NCI-H1417 (cell line): ENCODE results near the gene JPT1.
A peak's percentile ranks its signal among the peaks of the same experiment; 100 is the strongest.
"Not testable (repeated sequence)": the region's sequence is repeated elsewhere in the genome, so short reads cannot be mapped to it uniquely, and the experiment has no call there.

ENCODE experiments used
- DNase-seq, 3 experiments: peaks; one replicate each; lab custom pipeline; 2025; lab: John Stamatoyannopoulos, UW

Gene JPT1

GRCh38 chr17:75158480-75158879 is 4.2 kb upstream of the JPT1 start:
- not testable (repeated sequence) for DNase-seq

DNA sequence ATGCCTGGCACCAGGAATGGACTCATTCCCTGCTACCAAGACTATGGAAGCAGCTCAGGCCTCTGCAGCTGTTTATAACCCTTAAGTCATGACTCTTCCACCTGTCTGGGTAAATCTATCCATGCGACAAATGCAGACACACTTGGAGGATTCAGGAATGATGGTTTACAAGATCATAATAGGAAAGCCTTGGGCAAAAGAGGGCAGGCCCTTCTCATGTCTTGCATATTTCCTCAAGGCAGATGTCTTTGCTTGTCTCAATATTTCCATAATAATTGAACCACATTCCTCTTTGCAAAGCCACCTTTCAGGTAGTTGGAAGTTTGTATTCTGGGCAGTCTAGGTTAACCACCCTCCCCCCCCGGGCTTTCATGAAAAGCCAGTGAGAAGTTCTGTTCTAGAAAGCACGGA is 884 bp upstream of the JPT1 start:
- DNase-seq = no peak

DNA sequence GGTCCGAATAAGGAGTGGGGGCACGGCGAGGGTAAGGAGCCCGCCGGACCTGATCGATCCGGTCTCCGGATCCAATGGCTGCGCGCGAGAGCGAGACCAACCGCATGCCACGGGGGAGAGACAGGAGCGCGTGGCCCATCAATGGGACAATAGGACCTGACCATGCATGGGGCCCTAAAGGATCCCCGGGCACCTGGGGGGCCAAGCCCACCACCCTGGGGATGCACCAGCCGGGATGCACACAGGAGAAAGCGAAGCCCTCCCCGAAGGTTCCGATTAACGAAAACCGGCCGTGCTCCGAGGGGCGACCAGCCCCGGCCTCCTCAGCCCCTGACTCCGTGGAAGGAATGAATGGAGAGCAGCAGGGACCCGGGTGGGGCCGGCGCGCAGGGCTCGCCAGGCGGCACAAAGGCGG is 525 bp downstream of the JPT1 start:
- DNase-seq = peak in 1 of 3 experiments; percentile 73

- DNase-seq = peak; percentile 39 to 72 (median 57)
These were observed 1.2 kb downstream of the JPT1 start for GRCh38 chr17:75152922-75153779.

- DNase-seq = no peak
These were observed 1.8 kb downstream of the JPT1 start for GRCh38 chr17:75152523-75152921.

GRCh38 chr17:75151930-75152329 is 2.4 kb downstream of the JPT1 start:
- peak in 1 of 3 experiments; percentile 11 for DNase-seq

GRCh38 chr17:75147878-75148546 is 6.3 kb downstream of the JPT1 start:
- no peak for DNase-seq

DNA sequence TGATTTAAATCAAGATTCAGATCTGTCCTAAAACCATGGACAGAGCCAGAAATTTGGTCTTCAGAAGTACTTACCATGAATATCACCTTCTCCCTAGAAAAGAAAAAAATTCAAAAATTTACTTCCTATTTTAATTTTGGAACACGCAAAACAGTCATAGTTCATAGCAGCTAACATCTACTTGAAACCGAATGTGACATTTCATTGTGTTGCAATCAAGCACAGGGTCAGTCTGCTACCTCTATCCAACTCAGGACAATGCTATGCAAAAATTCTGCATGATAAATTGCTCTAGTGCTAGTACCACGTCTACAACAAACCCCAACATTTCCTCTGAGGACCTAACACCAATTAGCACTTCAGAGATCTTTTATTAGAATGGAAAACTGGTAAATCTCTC is 7.7 kb downstream of the JPT1 start:
- no peak for DNase-seq

DNA sequence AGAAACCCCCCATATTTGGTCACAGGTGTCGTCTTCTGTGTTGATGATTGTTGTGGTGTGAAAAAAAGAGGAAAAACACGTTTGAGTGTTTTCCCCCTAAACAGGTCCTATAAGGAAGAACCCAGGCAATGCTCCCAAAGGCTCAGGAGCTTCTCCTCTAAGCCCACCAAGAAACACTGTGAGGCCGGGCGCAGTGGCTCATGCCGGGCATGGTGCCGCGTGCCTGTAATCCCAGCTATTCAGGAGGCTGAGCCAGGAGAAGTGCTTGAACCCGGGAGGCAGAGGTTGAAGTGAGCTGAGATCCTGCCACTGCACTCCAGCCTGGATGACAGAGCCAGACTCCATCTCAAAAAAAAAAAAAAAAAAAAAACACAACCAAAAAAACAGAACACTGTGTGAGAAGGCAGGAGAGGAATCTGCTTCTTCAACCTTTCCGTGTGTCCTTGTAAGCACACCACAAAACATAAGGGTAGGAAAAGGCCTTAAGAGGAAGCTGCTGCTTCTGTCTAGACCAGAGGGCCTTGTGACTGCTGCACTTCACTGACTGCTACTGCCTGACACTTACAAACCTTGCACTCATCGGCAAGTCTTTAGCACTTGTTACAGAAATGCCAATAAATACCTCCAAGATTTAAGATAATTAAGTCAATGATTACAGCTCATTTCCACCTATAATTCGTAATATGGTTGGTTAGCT is 9.3 kb downstream of the JPT1 start:
- no peak for DNase-seq

DNA sequence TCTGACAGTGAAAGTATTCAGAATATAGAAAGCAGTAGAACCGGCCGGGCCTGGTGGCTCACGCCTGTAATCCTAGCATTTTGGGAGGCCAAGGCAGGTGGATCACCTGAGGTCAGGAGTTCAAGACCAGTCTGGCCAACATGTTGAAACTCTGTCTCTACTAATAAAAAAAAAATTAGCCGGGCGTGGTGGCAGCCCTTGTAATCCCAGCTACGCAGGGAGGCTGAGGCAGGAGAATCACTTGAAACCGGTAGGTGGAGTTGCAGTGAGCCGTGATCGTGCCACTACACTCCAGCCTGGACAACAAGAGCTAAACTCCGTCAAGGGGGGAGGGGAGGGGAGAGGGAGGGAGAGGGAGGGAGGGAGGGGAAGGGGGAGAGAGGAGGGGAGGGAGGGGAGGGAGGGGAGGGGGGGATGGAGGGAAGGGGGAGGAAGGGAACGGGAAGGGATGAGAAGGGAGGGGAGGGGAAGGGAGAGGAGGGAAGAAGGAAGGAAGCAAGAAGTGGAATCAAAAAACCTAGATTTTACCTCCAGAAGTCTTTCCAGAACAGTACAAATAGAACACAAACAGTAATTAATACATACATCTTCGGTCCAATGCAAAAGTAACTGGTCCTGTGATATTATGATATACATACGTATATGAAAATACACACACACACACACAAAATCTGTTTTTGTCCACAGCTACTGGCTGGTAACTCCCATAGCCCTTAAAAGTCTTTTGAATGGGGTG is 11.9 kb downstream of the JPT1 start:
- DNase-seq = peak in 1 of 3 experiments; percentile 5

- no peak for DNase-seq
These were observed 15.8 kb downstream of the JPT1 start for GRCh38 chr17:75138519-75138918.

DNA sequence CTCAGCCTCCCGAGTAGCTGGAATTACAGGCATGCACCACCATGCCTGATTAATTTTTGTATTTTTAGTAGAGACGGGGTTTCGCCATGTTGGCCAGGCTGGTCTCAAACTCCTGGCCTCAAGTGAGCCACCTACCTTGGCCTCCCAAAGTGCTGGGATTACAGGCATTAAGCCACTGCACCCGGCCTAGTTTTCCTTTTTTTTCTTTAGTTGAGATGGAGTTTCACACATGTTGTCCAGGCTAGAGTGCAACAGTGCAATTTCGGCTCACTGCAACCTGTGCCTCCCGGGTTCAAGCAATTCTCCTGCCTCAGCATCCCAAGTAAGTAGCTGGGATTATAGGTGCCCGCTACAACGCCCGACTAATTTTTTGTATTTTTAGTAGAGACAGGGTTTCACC is 16.6 kb downstream of the JPT1 start:
- DNase-seq = not testable (repeated sequence)

DNA sequence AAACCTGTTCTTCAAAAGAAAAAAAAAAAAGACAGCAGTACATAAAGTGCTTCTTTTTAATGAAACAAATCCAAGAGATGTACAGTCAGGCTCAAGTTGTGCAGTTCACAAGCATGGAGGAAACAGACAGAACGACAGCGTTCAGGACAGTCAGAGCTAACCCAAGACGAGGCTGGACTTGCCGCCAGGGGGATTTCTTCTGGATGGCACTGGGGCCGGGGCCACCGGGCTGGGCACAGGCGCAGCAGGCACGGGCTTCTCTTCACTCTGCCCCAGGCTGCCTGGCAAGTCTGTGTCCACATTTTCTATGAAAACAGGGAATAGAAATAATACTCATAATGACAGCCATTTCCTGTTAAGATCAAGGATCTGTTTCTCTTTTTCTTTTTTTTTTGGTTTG is 18.4 kb downstream of the JPT1 start:
- no peak for DNase-seq

GRCh38 chr17:75135452-75135851 is 18.9 kb downstream of the JPT1 start:
- no peak for DNase-seq

DNA sequence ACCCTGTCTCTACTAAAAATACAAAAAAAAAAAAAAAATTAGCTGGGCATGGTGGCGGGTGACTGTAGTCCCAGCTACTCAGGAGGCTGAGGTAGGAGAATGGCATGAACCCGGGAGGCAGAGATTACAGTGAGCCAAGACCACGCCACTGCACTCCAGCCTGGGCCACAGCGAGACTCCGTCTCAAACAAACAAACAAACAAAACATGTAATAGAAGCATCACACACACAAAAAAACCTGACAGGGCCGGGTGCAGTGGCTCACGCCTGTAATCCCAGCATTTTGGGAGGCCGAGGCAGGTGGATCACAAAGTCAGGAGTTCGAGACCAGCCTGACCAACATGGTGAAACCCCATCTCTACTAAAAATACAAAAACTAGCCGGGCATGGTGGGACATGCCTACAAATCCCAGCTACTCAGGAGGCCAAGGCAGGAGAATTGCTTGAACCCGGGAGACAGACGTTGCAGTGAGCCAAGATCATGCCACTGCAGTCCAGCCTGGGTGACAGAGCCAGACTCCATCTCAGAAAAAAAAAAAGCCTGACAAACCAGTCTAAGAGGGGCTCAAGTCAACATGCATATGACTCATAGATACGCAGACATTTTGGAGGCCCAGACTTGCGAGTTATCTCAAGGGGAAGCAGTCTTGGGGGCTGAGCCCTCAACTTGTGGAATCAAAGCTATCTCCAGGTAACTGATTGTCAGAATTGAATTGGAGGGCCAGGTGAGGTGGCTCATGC is 20.5 kb downstream of the JPT1 start:
- DNase-seq = not testable (repeated sequence)

GRCh38 chr17:75133001-75133400 is 21.3 kb downstream of the JPT1 start:
- no peak for DNase-seq

GRCh38 chr17:75132018-75133000 is 22.0 kb downstream of the JPT1 start:
- DNase-seq = peak in 1 of 3 experiments; percentile 24

GRCh38 chr17:75131278-75132017 is 22.9 kb downstream of the JPT1 start, which contains the start of gene NT5C:
Gene NT5C, minus strand, starts transcription at chr17:75131742. Its CDS starts 35 bp downstream, at chr17:75131707.
- peak; percentile 76 to 93 (median 89) for DNase-seq

- DNase-seq = peak in 2 of 3 experiments; percentile 80 to 81
These were observed 23.6 kb downstream of the JPT1 start for GRCh38 chr17:75130632-75131277.
